ENCODE measurements around the gene ARRDC4.
"Not testable (repeated sequence)": the region's sequence is repeated elsewhere in the genome, so short reads cannot be mapped to it uniquely, and the experiment has no call there.

ARRDC4 gene

DNA sequence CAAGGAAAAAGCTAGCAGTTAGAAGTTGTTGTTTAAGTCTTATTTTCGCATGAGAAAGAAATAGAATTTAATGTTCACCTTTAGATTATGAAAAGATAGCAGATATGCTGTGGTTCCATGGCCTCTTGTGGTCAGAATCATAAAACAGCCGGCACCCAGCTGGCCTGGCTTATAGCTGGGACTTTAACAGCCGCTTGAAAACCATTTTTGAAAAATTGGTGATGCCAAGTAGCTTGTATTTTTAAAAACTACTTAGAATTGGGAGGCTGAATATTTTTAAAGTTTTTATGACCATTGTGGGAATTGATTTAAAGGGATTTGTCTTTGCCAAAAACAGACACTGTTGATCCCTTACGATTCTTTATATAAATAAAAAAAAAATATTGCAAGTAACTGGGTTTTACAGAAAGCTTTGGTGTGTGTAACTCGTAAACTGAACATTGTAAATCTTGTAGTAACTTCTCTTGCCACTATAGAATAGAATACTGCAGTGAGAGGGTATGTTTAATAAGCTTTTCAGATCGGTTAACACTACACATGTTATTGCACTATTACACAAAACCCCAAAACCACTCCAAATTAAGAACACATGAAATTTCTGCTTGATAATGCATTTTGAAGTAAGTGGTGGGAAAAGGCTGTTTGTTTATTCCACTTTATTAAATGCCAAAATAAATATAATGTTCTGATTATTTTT is 6.6 kb downstream of the ARRDC4 start:
- DNase-seq = no peak

- no peak for DNase-seq
Observed at GRCh38 chr15:97967881-97968280, 7.4 kb downstream of the ARRDC4 start.

DNA sequence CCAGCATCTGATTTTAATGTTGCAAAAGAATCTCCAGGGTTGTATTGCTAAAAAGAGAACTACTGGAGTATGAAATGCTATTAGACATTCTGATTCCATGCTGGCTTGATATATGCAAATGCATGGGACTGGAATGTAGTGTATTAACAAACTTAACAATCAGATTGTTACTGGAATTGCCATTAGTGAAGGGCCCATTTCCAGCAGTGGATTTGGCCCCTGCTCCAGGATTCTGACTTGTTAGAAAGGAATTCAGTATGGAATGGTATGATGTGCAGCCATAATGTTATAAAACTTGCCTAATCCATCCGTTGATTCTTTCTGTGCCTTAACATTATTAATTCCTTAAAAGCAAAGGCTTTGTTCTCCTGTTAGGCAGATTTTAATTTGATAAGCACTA is 7.9 kb downstream of the ARRDC4 start:
- DNase-seq = no peak

DNA sequence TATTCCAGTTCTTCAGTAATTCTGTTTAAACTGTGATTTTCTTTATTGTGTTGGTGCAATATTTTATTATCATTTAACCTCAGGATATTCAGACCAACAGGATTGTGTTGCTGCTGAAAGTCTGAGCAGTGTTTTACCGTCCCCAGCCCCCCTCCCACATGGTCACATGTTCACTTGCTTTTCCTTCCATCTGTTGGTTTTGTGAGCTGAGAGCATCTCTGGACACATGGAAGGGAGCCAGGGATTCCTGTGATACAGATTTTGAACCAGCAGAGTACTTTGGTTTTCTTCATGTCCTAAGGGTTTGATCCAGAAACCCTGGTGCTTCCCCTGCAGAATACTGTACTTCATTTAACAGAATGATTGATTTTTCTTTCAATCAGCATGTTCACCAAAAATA is 11.9 kb downstream of the ARRDC4 start:
- DNase-seq = no peak

GRCh38 chr15:97976129-97976528 is 15.6 kb downstream of the ARRDC4 start:
- no peak for DNase-seq

GRCh38 chr15:97976766-97977503 is 16.4 kb downstream of the ARRDC4 start:
- DNase-seq = no peak

DNA sequence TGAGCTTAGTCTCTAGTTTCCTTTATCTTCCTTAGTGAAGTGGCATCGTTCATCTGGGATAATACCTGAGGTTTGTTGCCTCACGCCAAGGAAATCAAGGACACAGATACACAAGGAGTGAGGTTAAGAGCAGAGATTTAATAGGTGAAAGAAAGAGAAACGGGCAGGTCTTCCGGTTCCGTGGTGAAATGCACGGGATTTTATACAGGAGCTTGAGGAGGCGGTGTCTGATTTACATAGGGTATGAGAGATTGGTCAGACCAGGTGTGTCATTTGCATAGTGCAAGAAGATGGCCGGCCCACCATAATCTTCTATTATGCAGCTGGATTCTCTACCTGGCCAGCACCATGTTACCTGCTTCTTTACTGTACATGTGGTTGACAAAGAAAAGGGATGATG is 17.2 kb downstream of the ARRDC4 start:
- DNase-seq = no peak

DNA sequence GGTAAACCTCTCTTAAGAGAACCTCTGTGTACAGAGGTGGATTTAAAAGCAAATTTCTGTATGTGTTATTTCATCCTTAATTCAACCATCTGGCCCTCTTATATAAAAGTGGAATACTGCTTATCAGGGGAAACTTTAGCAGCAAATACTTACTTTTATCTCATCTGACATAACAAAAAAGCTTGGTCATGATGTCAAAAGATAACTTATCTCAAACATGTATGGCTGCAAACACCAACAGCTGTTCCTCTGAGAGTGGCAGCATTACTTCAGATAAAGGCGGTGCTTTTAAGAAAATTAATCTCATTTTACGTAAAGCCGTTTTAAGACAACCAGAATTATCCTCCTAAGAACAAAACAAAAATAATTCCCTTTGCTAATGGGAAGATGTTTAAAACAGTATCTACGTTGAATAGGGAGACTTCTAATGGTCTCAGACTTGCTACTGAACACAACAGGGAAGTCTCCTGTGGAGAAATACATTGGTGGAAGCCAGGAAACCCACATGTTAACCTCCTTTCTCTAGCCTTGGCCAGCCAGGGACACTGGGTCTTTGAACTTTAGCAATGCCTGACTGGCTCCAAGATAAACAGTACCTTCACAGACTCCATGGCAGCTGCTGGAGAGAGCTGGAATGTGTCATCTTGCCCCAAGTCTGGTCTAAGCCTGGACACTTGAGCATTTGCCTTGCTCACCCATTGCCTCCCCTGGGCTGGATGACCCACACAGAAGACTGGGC is 18.1 kb downstream of the ARRDC4 start:
- DNase-seq = no peak

GRCh38 chr15:97979140-97979520 is 18.6 kb downstream of the ARRDC4 start:
- no peak for DNase-seq

GRCh38 chr15:97981058-97981457 is 20.6 kb downstream of the ARRDC4 start:
- DNase-seq = no peak

DNA sequence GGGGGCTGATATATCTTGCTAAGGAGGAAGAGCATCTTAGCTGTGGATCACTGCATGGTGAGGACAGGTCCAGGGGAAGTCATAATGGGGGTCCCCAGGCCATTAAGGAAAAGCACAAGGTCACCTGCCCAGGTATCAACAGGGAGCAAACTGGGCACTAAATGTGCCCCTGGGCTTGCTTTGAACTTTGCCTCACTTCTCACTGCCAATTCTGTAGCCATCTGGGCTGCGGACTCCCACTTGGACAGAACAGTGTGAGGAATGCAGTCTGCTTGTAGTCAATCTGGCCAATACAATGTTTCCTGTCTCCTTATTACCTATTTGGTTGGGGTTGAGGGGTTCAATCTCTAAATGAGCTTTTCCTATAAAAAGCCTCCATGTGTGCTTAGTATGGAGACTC is 21.3 kb downstream of the ARRDC4 start:
- no peak for DNase-seq

DNA sequence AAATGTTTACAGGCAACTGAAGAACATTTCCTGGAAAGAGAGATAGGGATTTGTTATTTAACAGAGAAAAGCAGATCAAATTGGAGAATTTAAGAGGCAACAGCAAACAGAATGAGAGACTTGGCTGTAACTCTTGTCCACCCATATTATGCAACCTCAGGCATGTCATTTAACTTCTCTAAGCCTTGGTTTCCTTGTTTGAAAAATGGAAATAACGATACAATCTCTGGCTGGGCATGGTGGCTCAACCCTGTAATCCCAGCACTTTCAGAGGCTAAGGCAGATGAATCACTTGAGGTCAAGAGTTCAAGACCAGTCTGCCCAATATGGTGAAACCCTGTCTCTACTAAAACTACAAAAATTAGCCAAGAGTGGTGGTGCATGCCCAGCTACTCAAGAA is 23.7 kb downstream of the ARRDC4 start:
- no peak for DNase-seq

GRCh38 chr15:97985979-97986378 is 25.5 kb downstream of the ARRDC4 start:
- not testable (repeated sequence) for DNase-seq

DNA sequence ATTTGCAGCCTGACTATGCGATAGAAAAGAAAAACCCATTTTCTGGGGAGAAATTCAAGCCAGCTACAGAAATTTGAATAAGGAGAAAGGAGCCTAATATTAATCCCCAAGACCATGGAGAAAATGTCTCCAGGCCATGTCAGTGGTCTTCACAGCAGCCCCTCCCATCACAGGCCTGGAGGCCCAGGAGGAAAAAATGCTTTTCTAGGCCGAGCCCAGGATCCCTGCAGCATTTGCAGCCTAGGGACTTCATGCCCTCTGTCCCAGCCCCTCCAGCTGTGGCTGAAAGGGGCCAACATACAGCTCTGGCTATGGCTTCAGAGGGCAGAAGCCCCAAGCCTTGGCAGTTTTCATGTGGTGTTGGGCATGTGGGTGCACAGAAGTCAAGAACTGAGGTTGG is 26.3 kb downstream of the ARRDC4 start:
- no peak for DNase-seq

GRCh38 chr15:97989299-97989698 is 28.8 kb downstream of the ARRDC4 start:
- DNase-seq = no peak

DNA sequence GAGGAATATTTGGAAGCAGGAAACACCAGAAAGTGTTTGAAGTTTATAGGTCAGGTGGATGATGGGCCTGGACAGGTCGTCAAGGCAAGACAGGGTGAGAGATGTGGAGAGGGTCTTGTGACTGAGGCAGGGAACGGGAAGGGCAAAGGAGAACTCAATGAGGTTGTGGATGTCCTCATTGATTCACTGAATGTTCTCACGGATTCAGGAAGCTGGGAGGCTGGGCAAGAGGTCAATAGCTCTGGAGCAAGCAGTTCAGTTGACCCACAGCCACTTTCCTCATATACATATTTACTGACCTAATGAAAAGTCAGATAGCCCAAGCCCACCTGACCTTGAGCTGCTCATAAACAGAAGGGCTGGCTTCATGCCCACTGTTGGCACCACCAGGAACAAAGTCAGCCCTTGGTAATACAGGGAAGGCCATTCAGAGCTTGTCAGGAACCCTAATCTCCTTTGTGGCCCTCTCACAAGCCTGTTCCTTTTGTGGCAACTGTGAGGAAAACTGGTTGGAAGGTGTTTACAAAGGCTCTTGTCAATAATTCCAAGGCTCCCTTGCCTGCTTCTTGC is 31.6 kb downstream of the ARRDC4 start:
- DNase-seq = no peak

GRCh38 chr15:97992823-97993222 is 32.3 kb downstream of the ARRDC4 start:
- DNase-seq = no peak

- no peak for DNase-seq
Observed at GRCh38 chr15:97993310-97993738, 32.8 kb downstream of the ARRDC4 start.

DNA sequence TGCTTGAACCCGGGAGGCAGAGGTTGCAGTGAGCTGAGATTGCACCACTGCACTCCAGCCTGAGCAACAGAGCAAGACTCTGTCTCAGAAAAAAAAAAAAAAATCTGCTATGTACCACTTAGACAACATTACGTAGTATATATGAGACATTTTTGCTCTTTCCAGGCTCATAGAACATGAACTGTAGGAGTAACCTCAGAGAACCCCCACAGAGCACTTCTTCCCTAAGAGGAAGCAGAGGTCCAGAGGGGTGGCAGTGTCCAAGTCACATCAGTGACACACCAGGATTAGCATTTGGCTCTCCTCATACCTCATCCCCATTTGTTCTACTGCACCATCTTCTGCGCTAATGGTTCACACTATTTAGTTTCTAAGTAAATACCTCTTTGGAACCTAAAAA is 33.7 kb downstream of the ARRDC4 start:
- DNase-seq = no peak

- no peak for DNase-seq
Observed at GRCh38 chr15:97995192-97995591, 34.7 kb downstream of the ARRDC4 start.

DNA sequence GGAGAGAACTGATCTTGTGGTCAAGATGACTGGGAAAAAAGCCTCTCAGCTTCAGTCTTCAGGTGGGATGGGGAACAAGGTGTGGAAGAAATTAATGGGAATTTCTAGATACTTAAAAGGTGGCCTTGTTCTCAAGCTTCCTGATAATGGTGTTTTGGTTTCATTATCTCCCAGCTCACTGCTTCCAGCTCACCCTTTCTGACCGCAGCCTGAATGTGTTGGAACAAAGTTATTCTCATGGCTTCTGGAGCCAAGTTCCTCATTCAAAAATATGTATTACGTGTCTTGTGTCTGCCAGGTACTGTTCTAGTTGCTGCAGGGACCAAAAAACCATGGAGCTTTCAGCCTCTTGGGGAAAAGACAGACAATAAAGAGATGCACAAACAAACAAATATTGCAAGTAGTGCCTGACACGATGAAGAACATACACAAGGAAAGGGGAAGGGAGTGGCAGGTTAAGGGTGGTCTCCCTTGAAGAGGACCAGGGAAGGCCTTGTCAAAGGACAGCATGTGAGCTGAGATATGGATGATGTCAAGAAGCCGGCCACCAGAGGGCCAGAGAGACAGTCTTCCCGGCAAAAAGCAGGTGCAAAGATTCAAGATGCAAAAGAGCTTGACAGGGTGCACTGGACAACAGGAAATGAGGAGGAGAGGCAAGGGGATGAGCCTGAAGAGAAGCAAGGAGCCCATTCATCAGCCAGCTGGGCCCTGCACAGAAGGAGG is 35.5 kb downstream of the ARRDC4 start:
- no peak for DNase-seq

DNA sequence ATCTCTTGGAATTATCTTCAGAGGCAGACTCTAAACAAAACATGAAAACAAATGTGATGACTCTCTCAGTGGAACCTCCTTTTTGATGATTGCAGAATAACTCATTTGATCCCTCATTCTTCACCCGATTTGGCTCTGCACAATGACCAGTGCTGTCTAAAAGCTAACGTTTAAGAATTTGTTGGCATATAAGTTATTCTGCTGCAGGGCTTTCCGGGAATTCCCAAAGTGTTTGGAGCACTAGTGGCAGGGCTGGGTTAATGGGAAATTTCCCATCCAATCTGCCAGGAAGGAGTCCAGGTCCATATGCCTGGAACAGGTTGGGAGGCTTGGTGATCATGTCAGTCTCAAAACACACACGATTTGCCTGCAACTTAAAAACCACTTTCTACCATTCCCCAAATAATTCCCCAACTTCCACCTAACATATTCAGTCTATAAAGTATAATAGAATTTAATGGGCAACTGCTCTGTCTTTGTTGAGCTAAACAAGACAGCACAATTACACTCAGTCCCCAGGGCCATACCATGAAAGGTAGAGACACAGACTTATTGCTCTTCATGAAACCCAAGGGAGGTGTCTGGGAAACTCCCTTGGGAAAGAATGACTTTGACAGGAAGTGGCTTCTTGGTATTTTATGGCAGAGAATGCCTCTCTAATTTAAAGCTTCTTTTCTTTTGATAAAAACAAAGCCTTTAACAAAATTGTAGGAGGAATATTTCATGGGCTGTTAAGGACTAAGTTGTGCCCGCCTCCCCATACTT is 38.0 kb downstream of the ARRDC4 start:
- no peak for DNase-seq
